Urinary bladder (tissue), 4 donors: ENCODE data around the gene SLC26A9. TPM values are rescaled to one million over a fixed set of nuclear protein-coding genes. Genes with fewer than 3 reads are reported as not detected.

Source experiments
- DNase-seq: peaks from one replicate; pipeline ENCODE4 v3.0.0-alpha.2; 2015; ENCODE audit errors: extremely low spot score
- H3K27ac ChIP-seq: one replicate; pipeline ENCODE4 v1.5.1; 2013; ENCODE audit warnings: low read depth, mild to moderate bottlenecking, moderate library complexity
- H3K36me3 ChIP-seq: one replicate; pipeline ENCODE4 v1.6.1; 2013; ENCODE audit warnings: mild to moderate bottlenecking, moderate library complexity; ENCODE audit not compliant: insufficient read depth
- H3K4me1 ChIP-seq: one replicate; pipeline ENCODE4 v1.6.1; 2013; ENCODE audit warnings: mild to moderate bottlenecking, moderate library complexity; ENCODE audit not compliant: insufficient read depth
- H3K4me3 ChIP-seq: one replicate; pipeline ENCODE4 v1.5.1; 2013; ENCODE audit warnings: low read depth, low read length
- WGBS: extraction: QIAGEN DNeasy Blood & Tissue Kit; methylation state at CpG from one replicate; pipeline ENCODE4 v1.1.7; 2013; 5-methylcytosine and 5-hydroxymethylcytosine counted together
- polyA plus RNA-seq: library from polyadenylated mRNA; stranded (reverse); fragments of 200-250 nt; gene quantifications from one replicate; pipeline ENCODE4 v1.2.3, GENCODE V29; 2013
- total RNA-seq: library from RNA; depleted of rRNA; stranded (reverse); fragments of >200 nt; gene quantifications from one replicate; pipeline ENCODE4 v1.2.3, GENCODE V29; 2014
- donor health status: healthy with polysubstance abuse.
- donor health status: healthy.

Gene SLC26A9
- total and polyA plus RNA-seq, 2 donors: not detected

DNA sequence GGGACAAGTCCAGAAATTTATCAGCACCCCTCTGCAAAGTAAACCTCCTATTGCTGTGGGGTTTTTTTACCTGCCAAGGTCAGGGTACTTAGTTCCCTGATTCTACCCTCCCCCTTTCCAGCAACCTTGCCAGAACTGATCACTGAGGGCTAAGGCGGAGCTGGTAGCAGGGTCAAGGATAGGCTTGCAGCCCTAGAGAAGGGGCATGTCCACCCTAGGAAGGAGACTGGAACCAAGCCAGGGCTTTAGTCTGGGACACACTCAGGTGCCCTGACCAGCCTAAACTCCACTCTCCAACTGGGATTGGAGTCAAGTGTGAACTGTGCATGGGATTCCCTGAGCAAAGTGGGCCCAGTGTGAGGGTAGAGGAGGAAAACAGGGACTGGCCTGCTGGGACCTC, 6.5 kb upstream of the SLC26A9 start:
- Histone ChIP-seq H3K36me3 (no peaks in the 10 kb centered on the region), H3K4me1 (no peaks in the 10 kb centered on the region), H3K27ac (no peak overlapping the region), H3K4me3 (no peak overlapping the region)
- DNase-seq: no peak
- 100% methylated on average over 1 of the region's 1 CpG for WGBS

DNA sequence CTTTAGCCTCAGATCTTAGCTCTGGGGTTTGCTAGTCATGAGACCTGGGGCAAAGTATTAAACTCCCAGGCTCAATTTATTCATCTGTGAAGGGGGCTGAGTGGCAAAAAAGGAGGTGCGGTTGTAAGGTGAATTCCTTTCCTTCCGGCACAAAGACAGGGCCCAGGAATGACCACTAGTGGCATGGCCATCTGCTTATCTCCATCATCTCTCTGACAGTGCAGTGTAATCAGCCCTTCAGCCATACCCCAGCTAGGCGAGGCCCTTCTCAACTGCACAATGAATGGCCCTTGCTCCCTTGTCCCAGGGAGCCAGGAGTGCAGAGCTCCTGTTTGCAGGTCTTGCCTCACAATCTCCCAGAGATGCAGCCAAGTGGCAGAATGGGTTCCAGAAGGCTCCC, 5.6 kb upstream of the SLC26A9 start:
- H3K4me1 ChIP-seq: no peaks in the 10 kb centered on the region
- no peak overlapping the region for H3K27ac ChIP-seq
- WGBS: 97% methylated on average over 3 of the region's 3 CpGs
- no peak overlapping the region for H3K4me3 ChIP-seq
- H3K36me3 ChIP-seq: no peaks in the 10 kb centered on the region
- no peak for DNase-seq

DNA sequence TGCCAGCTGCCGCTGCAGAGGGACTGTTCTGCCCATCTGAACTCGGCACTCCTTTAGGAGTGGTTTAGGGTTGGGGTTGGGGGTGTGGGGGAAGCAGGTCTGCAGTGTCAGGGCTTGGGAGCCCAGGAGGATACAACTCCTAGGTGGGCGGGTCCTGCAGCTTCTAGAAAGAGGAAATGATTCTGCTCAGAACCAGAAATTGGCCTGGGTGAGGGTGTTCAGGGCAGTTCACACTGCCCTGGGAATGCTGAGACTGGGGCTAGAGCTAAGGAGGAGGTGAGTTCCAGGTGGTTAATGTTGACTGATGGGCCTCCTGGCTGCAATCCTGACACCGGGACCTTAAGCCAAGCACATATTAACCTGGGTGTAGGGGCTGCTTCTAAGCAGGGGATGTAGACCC, 4.8 kb upstream of the SLC26A9 start:
- H3K27ac ChIP-seq: no peak overlapping the region
- no peak overlapping the region for H3K4me3 ChIP-seq
- H3K36me3 ChIP-seq: no peaks in the 10 kb centered on the region
- WGBS: 85% methylated on average over 4 of the region's 4 CpGs
- H3K4me1 ChIP-seq: no peaks in the 10 kb centered on the region
- no peak for DNase-seq

DNA sequence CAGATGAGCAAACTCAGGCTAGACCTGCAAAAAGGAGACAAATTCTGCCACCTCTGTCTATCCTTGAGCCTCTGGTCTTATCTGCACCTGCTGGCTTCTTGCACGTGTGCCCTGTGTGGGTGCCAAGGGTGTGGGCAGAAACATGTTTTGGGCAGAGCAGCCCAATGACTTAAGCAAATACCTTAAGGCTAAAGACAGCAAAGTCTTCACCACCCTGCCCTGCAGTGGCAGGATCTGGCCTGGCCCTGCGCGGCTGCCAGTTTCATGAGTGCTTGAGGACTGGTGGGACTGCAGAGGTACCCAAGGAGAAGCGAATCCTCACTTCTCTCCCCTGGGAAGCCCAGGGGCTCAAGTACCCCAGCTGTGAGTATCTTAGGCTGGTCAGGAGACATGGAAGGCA, 3.8 kb upstream of the SLC26A9 start:
- no peak for DNase-seq
- Histone ChIP-seq H3K4me3 (no peak overlapping the region), H3K36me3 (no peaks in the 10 kb centered on the region), H3K4me1 (no peaks in the 10 kb centered on the region), H3K27ac (no peak overlapping the region)
- WGBS: 76% methylated on average over 4 of the region's 4 CpGs

- Histone ChIP-seq H3K4me3 (no peak overlapping the region), H3K36me3 (no peaks in the 10 kb centered on the region), H3K27ac (no peak overlapping the region), H3K4me1 (no peaks in the 10 kb centered on the region)
- no peak for DNase-seq
- 85% methylated on average over 3 of the region's 3 CpGs for WGBS
Measured at GRCh38 chr1:205945069-205945468, 1.8 kb upstream of the SLC26A9 start.

DNA sequence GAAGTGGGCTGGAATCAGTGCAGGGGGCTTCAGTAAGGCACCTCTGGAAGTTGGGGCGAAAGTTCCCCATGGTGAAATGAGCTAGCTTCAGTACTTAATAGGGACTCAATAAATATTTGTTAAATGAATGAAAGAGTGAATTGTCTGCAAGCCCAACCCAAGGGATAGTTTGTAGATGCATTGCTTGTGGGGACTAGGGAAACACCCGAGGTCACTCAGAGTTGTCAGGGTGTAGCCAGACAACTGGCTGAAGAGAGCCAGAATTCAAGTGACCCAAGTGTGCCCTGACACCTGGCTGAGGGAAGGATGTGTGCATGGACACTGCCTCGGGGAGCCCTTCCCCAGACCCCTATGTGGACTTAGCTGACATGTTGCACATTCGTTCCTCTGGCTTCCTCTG, 1.3 kb upstream of the SLC26A9 start:
- no peaks in the 10 kb centered on the region for H3K36me3 ChIP-seq
- DNase-seq: no peak
- no peaks in the 10 kb centered on the region for H3K4me1 ChIP-seq
- H3K4me3 ChIP-seq: no peak overlapping the region
- no peak overlapping the region for H3K27ac ChIP-seq
- 68% methylated on average over 4 of the region's 4 CpGs for WGBS

- Histone ChIP-seq H3K4me1 (no peaks in the 10 kb centered on the region), H3K27ac (no peak overlapping the region), H3K36me3 (no peaks in the 10 kb centered on the region), H3K4me3 (no peak overlapping the region)
- WGBS: 75% methylated on average over 12 of the region's 12 CpGs
- no peak for DNase-seq
Measured at GRCh38 chr1:205942631-205943159, 561 bp downstream of the SLC26A9 start.

DNA sequence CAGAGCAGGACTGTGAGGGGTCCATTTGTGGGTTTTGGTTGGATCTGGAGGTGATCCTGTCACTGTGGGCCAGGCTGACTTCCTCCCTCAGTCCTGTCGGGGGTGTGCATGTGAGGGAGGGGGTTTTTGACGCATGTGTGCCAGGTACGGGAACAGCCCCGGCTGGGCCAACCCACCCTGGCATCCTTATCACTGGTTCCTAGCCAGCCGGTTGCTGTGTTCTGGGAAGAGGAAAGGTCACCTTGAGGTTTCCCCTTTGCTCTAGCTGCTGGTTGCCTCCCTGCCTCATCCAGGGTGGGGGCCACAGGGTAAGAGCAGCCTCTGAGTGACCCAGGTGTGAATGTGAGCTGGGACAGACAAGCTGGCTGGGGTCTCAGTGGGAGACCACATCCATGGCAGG, 2.5 kb downstream of the SLC26A9 start:
- Histone ChIP-seq H3K27ac (no peak overlapping the region), H3K4me3 (no peak overlapping the region), H3K36me3 (no peaks in the 10 kb centered on the region), H3K4me1 (no peaks in the 10 kb centered on the region)
- DNase-seq: no peak
- 69% methylated on average over 5 of the region's 5 CpGs for WGBS

- no peak overlapping the region for H3K27ac ChIP-seq
- no peaks in the 10 kb centered on the region for H3K4me1 ChIP-seq
- DNase-seq: no peak
- no peak overlapping the region for H3K4me3 ChIP-seq
- H3K36me3 ChIP-seq: no peaks in the 10 kb centered on the region
- WGBS: 39% methylated on average over 7 of the region's 7 CpGs
Measured at GRCh38 chr1:205939690-205940330, 3.4 kb downstream of the SLC26A9 start.

GRCh38 chr1:205938682-205939081, 4.6 kb downstream of the SLC26A9 start:
- Histone ChIP-seq H3K36me3 (no peaks in the 10 kb centered on the region), H3K4me3 (no peak overlapping the region), H3K4me1 (no peaks in the 10 kb centered on the region), H3K27ac (no peak overlapping the region)
- DNase-seq: no peak
- 93% methylated on average over 1 of the region's 1 CpG for WGBS

DNA sequence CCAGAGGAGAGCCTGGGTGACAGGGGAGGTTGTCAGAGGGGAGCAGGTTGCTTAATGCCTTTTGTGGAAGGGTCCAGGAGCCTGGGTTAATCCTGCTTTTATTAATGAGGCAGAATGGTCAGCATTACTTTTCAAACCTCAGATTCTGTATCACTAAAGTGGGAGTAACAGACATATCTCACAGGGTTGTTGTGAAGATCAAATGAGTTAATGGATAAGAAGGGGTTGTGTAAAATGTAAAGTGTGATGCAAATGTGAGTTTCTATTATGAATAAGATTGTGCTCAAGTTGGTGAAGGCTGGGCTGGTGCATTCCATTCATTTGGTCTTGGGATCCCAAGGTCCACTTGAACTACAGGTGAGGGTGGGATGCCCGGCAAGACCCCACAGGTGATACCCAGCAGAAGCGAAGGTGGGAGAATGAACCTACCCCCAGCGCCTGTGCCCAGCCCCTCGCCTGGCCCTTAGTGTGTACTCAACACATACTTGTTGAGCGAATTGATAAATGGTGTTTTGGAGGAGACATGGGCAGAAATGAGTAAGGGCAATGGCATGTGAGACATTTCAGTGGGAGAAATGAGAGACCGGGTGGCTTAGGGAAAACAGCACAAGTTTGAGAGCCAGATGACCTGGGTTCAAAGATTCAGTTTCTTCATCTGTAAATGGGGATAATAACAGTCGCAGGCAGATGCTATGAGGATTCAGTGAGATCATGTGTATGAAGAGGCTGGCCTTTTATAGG, 6.2 kb downstream of the SLC26A9 start:
- H3K36me3 ChIP-seq: no peaks in the 10 kb centered on the region
- H3K4me3 ChIP-seq: no peak overlapping the region
- no peak for DNase-seq
- 81% methylated on average over 7 of the region's 7 CpGs for WGBS
- no peaks in the 10 kb centered on the region for H3K4me1 ChIP-seq
- H3K27ac ChIP-seq: no peak overlapping the region

DNA sequence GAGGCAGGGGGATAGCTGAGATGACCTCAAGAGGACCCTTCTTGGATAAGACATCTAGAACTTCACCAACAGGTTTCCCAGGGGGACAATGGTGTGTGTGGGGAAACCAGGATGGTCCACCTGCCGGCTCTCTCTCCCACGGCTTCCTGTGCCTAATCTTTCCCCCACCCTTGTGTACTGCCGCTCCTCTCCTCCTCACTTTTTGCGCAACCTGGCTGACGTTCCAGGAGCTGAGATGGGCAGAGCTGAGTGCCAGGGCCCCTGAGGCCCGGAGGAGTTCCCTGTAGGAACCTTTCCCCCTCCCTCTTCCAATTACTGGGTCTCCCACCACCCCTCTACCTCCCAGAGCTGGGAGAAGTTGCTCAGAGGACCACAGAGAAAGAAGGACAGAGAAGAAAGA, 6.9 kb downstream of the SLC26A9 start:
- WGBS: 82% methylated on average over 6 of the region's 6 CpGs
- Histone ChIP-seq H3K27ac (no peak overlapping the region), H3K4me1 (no peaks in the 10 kb centered on the region), H3K36me3 (no peaks in the 10 kb centered on the region), H3K4me3 (no peak overlapping the region)
- no peak for DNase-seq

- Histone ChIP-seq H3K4me1 (no peaks in the 10 kb centered on the region), H3K4me3 (no peak overlapping the region), H3K36me3 (no peaks in the 10 kb centered on the region), H3K27ac (no peak overlapping the region)
- 88% methylated on average over 8 of the region's 8 CpGs for WGBS
- DNase-seq: no peak
Measured at GRCh38 chr1:205935869-205936268, 7.4 kb downstream of the SLC26A9 start.

- H3K4me1 ChIP-seq: no peaks in the 10 kb centered on the region
- DNase-seq: no peak
- H3K4me3 ChIP-seq: no peak overlapping the region
- 93% methylated on average over 7 of the region's 7 CpGs for WGBS
- no peaks in the 10 kb centered on the region for H3K36me3 ChIP-seq
- no peak overlapping the region for H3K27ac ChIP-seq
Measured at GRCh38 chr1:205934788-205935187, 8.5 kb downstream of the SLC26A9 start.
